GM23338 (cell line): ENCODE results near the gene HOMER1.

Experiments used
- CREB1 ChIP-seq: fragments of 250-450 bp; sonication (Bioruptor Pico); IDR thresholded peaks from 2 replicates; pipeline ENCODE4 v1.5.0; 2020; ENCODE audit warnings: low read depth, mild to moderate bottlenecking, moderate library complexity
- ETS1 ChIP-seq: IDR thresholded peaks from 2 replicates; pipeline ENCODE4 v1.6.1; 2016; ENCODE audit warnings: antibody characterized with exemption
- EZH2 ChIP-seq: fragments of 200-600 bp; sonication (generic); IDR thresholded peaks from one replicate; pipeline ENCODE4 v1.8.0; 2017; ENCODE audit warnings: antibody characterized with exemption, mild to moderate bottlenecking, low read depth; ENCODE audit not compliant: unreplicated experiment
- EZH2phosphoT487 ChIP-seq: fragments of 200-600 bp; sonication (generic); IDR thresholded peaks from one replicate; pipeline ENCODE4 v1.8.1; 2018; ENCODE audit warnings: antibody characterized with exemption; ENCODE audit not compliant: unreplicated experiment
- POLR2AphosphoS5 ChIP-seq: IDR thresholded peaks from 2 replicates; pipeline ENCODE4 v1.6.1; 2016; ENCODE audit warnings: antibody characterized with exemption, low read depth
- REST ChIP-seq: IDR thresholded peaks from one replicate; pipeline ENCODE4 v1.6.1; 2018; ENCODE audit warnings: antibody characterized with exemption; ENCODE audit not compliant: unreplicated experiment
- ZNF462 ChIP-seq: fragments of 250-450 bp; sonication (Bioruptor Pico); IDR thresholded peaks from 2 replicates; pipeline ENCODE4 v1.5.0; 2020; ENCODE audit warnings: mild to moderate bottlenecking, moderate library complexity
- TF ChIP-seq, protein P1 (sequence below), 2 experiments: fragments of 200-600 bp in 1 of 2; sonication (generic) in 1 of 2; conservative IDR thresholded peaks; 2 replicates each; pipeline versions ENCODE4 v1.5.1 to v1.6.1; 2016 to 2017; ENCODE audit warnings: antibody characterized with exemption in 2 of 2, low read depth in 2 of 2, mild to moderate bottlenecking in 2 of 2, moderate library complexity in 1 of 2

DNA sequence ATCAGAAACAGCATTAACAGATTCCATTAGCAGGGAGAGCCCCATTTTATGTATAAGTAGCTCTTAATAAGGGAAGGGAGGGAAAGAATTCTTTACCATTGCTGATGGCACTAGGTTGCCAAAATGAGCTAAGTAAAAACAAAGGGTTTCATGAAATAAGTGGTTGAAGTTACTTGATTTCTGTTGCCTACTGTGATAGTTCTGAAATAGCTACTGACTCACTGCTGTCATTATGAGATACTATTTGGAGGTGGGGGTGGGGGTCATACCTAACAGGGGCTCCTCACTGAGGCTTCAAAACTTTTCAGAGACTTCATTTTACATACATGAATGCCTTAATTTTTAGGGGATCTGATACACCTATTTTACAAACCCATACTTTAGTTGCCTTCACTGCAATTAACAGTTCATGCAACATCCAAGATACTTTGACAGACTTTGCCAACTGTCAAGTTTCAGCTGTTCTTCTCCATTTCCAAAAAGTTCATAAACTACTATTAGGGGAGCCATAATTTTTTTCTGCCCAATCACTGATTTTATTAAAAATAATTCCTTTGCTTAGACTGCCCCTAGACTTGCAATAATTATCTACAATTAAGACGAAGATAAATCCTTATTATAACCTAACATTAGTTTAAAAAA lies 4.6 kb downstream of the HOMER1 start:
- TF ChIP-seq EZH2phosphoT487, result no peak
- TF ChIP-seq, protein P1, sequence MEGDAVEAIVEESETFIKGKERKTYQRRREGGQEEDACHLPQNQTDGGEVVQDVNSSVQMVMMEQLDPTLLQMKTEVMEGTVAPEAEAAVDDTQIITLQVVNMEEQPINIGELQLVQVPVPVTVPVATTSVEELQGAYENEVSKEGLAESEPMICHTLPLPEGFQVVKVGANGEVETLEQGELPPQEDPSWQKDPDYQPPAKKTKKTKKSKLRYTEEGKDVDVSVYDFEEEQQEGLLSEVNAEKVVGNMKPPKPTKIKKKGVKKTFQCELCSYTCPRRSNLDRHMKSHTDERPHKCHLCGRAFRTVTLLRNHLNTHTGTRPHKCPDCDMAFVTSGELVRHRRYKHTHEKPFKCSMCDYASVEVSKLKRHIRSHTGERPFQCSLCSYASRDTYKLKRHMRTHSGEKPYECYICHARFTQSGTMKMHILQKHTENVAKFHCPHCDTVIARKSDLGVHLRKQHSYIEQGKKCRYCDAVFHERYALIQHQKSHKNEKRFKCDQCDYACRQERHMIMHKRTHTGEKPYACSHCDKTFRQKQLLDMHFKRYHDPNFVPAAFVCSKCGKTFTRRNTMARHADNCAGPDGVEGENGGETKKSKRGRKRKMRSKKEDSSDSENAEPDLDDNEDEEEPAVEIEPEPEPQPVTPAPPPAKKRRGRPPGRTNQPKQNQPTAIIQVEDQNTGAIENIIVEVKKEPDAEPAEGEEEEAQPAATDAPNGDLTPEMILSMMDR (conservative IDR thresholded peaks at IDR 0.05; ENCODE audit: low read depth in 2 of 2), result no peak
- no peak for TF ChIP-seq POLR2AphosphoS5
- no peak for TF ChIP-seq ZNF462
- TF ChIP-seq EZH2, result no peak
- no peak for TF ChIP-seq ETS1
- no peak for TF ChIP-seq REST
- TF ChIP-seq CREB1 (CRISPR knock-in tag), result no peak
